Common myeloid progenitor, CD34-positive (primary cell): ENCODE data around the gene ZNF804B.

Source experiments
- CTCF ChIA-PET: fragments of 350-600 bp; sonication (Branson Sonifier 250); formaldehyde crosslinking; loops from one replicate; lab custom pipeline; 2021; ENCODE audit warnings: antibody characterized with exemption; lab: Charles Lee
- POLR2A ChIA-PET: fragments of 350-600 bp; sonication (Branson Sonifier 250); formaldehyde crosslinking; loops from one replicate; lab custom pipeline; 2021; ENCODE audit warnings: antibody characterized with exemption; lab: Charles Lee
- DNase-seq, 3 donors: peaks; one replicate each; pipeline versions ENCODE4 v3.0.0 to v3.0.0-alpha.2; 2013
- H3K27ac ChIP-seq, 2 experiments: 1 replicate in 1 of 2; 2 replicates in 1 of 2; pipeline ENCODE4 v1.7.0; 2013; ENCODE audit warnings: inconsistent platforms in 2 of 2, low read length in 2 of 2, mild to moderate bottlenecking in 2 of 2, low read depth in 1 of 2, moderate library complexity in 1 of 2; ENCODE audit not compliant: severe bottlenecking in 2 of 2, insufficient read depth in 1 of 2, poor library complexity in 1 of 2
- H3K27me3 ChIP-seq, 5 experiments: replicated peaks in 2 of 5; 1 replicate in 3 of 5; 2 replicates in 2 of 5; pipeline versions ENCODE4 v1.6.1 to v1.7.0; 2013; ENCODE audit warnings: low read length in 4 of 5, mild to moderate bottlenecking in 2 of 5, moderate library complexity in 2 of 5, inconsistent platforms in 1 of 5; ENCODE audit not compliant: insufficient read depth in 5 of 5, control insufficient read depth in 4 of 5
- H3K36me3 ChIP-seq, 4 experiments: 1 replicate in 2 of 4; 2 replicates in 2 of 4; pipeline versions ENCODE4 v1.6.1 to v1.7.0; 2013; ENCODE audit warnings: low read length in 3 of 4, control low read depth in 1 of 4, mild to moderate bottlenecking in 1 of 4; ENCODE audit not compliant: control insufficient read depth in 4 of 4, insufficient read depth in 4 of 4
- H3K4me1 ChIP-seq, 4 experiments: 1 replicate in 3 of 4; 2 replicates in 1 of 4; pipeline versions ENCODE4 v1.6.1 to v1.7.1; 2013; ENCODE audit warnings: low read length in 3 of 4, mild to moderate bottlenecking in 3 of 4, control low read depth in 1 of 4, inconsistent platforms in 1 of 4, moderate library complexity in 1 of 4; ENCODE audit not compliant: control insufficient read depth in 4 of 4, insufficient read depth in 4 of 4; ENCODE audit errors: control extremely low read depth in 1 of 4
- H3K4me3 ChIP-seq, 7 experiments: 1 replicate in 4 of 7; 2 replicates in 3 of 7; pipeline versions ENCODE4 v1.5.1 to v1.7.0; 2013; ENCODE audit warnings: mild to moderate bottlenecking in 7 of 7, low read length in 6 of 7, moderate library complexity in 6 of 7, inconsistent platforms in 2 of 7, low read depth in 2 of 7, control low read depth in 1 of 7; ENCODE audit not compliant: insufficient read depth in 4 of 7, control insufficient read depth in 1 of 7; ENCODE audit errors: extremely low read depth in 1 of 7
- H3K9me3 ChIP-seq, 5 experiments: 1 replicate in 4 of 5; 2 replicates in 1 of 5; pipeline versions ENCODE4 v1.6.1 to v1.7.1; 2013; ENCODE audit warnings: low read length in 4 of 5, mild to moderate bottlenecking in 2 of 5, inconsistent platforms in 1 of 5, low read depth in 1 of 5, moderate library complexity in 1 of 5; ENCODE audit not compliant: control insufficient read depth in 4 of 5, insufficient read depth in 2 of 5; ENCODE audit errors: control extremely low read depth in 1 of 5
- WGBS: methylation state at CpG from one replicate; pipeline ENCODE4 v1.1.5; 2013; ENCODE audit not compliant: insufficient coverage; 5-methylcytosine and 5-hydroxymethylcytosine counted together

ZNF804B gene

GRCh38 chr7:88867158-88867557, 107.7 kb downstream of the ZNF804B start:
- H3K27ac ChIP-seq = no peak overlapping the region
- DNase-seq = no peak
- WGBS = 81% methylated on average over 2 of the region's 2 CpGs
- H3K9me3 ChIP-seq = peaks cover 0 to 3% (median 0%) of the 10 kb centered on the region in 5 experiments
- H3K4me1 ChIP-seq = no peaks in the 10 kb centered on the region
- POLR2A ChIA-PET = no interaction called here
- CTCF ChIA-PET = no interaction called here
- no peak overlapping the region for H3K4me3 ChIP-seq
- no peaks in the 10 kb centered on the region for H3K36me3 ChIP-seq
- H3K27me3 ChIP-seq = no peaks in the 10 kb centered on the region

GRCh38 chr7:88868456-88868855, 109.0 kb downstream of the ZNF804B start:
- H3K4me1 ChIP-seq = no peaks in the 10 kb centered on the region
- CTCF ChIA-PET = interaction anchor here (0.6 kb wide), 1 partner anchor 27 kb away, joined by 3 read pairs; no protein-coding TSS in a partner anchor
- peaks cover 0 to 3% (median 0%) of the 10 kb centered on the region in 5 experiments for H3K9me3 ChIP-seq
- WGBS = 100% methylated on average over 1 of the region's 1 CpG
- no peaks in the 10 kb centered on the region for H3K36me3 ChIP-seq
- DNase-seq = no peak
- no peaks in the 10 kb centered on the region for H3K27me3 ChIP-seq
- H3K27ac ChIP-seq = no peak overlapping the region
- H3K4me3 ChIP-seq = no peak overlapping the region
- POLR2A ChIA-PET = no interaction called here

GRCh38 chr7:88881136-88881535, 121.6 kb downstream of the ZNF804B start:
- POLR2A ChIA-PET = no interaction called here

GRCh38 chr7:88885131-88885530, 125.6 kb downstream of the ZNF804B start:
- Histone ChIP-seq H3K27me3 (peaks cover 0 to 2% (median 0%) of the 10 kb centered on the region in 5 experiments), H3K4me1 (no peaks in the 10 kb centered on the region), H3K27ac (no peak overlapping the region), H3K9me3 (no peaks in the 10 kb centered on the region), H3K36me3 (no peaks in the 10 kb centered on the region), H3K4me3 (no peak overlapping the region)
- DNase-seq = no peak
- CTCF ChIA-PET = no interaction called here
- WGBS = no CpG with 5 or more reads among the region's 2 CpGs
- POLR2A ChIA-PET = interaction anchor here (0.7 kb wide), 1 partner anchor 399 kb away, joined by 3 read pairs; no protein-coding TSS in a partner anchor

More at GRCh38 chr7:88881136-88881535, 121.6 kb downstream of the ZNF804B start:
- Histone ChIP-seq H3K4me1 (no peaks in the 10 kb centered on the region), H3K27me3 (peaks cover 0 to 2% (median 0%) of the 10 kb centered on the region in 5 experiments), H3K36me3 (no peaks in the 10 kb centered on the region), H3K9me3 (no peaks in the 10 kb centered on the region), H3K27ac (no peak overlapping the region), H3K4me3 (no peak overlapping the region)
- CTCF ChIA-PET = no interaction called here
- no peak for DNase-seq

- ChIA-PET POLR2A (no interaction called here), CTCF (no interaction called here)
- no peak for DNase-seq
- H3K27ac ChIP-seq = no peak overlapping the region
- no peaks in the 10 kb centered on the region for H3K4me1 ChIP-seq
- H3K27me3 ChIP-seq = no peaks in the 10 kb centered on the region
- no peak overlapping the region for H3K4me3 ChIP-seq
- no peaks in the 10 kb centered on the region for H3K9me3 ChIP-seq
- no peaks in the 10 kb centered on the region for H3K36me3 ChIP-seq
- WGBS = no CpG with 5 or more reads among the region's 3 CpGs
Observed at GRCh38 chr7:88888684-88889083, 129.2 kb downstream of the ZNF804B start.

- no peak for DNase-seq
- ChIA-PET CTCF (no interaction called here), POLR2A (no interaction called here)
- H3K27me3 ChIP-seq = no peaks in the 10 kb centered on the region
- no peaks in the 10 kb centered on the region for H3K36me3 ChIP-seq
- no CpG with 5 or more reads among the region's 2 CpGs for WGBS
- no peak overlapping the region for H3K27ac ChIP-seq
- H3K4me1 ChIP-seq = no peaks in the 10 kb centered on the region
- no peaks in the 10 kb centered on the region for H3K9me3 ChIP-seq
- no peak overlapping the region for H3K4me3 ChIP-seq
Observed at GRCh38 chr7:88910516-88910915, 151.0 kb downstream of the ZNF804B start.

- WGBS = no CpG with 5 or more reads among the region's 2 CpGs
- Histone ChIP-seq H3K9me3 (no peaks in the 10 kb centered on the region), H3K27ac (no peak overlapping the region), H3K4me3 (no peak overlapping the region), H3K4me1 (no peaks in the 10 kb centered on the region), H3K27me3 (no peaks in the 10 kb centered on the region), H3K36me3 (no peaks in the 10 kb centered on the region)
- POLR2A ChIA-PET = no interaction called here
- no peak for DNase-seq
- CTCF ChIA-PET = no interaction called here
Observed at GRCh38 chr7:88912852-88913251, 153.4 kb downstream of the ZNF804B start.
